ENCODE data around the gene ZG16. TPM values are rescaled to one million over a fixed set of nuclear protein-coding genes. Genes with fewer than 3 reads are reported as not detected.
"Not testable (repeated sequence)": the region's sequence is repeated elsewhere in the genome, so short reads cannot be mapped to it uniquely, and the experiment has no call there.

Gene ZG16, protein sequence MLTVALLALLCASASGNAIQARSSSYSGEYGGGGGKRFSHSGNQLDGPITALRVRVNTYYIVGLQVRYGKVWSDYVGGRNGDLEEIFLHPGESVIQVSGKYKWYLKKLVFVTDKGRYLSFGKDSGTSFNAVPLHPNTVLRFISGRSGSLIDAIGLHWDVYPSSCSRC
- total RNA-seq (ENCODE audit: unreplicated experiment) = not detected
- long read RNA-seq = 0 reads

DNA sequence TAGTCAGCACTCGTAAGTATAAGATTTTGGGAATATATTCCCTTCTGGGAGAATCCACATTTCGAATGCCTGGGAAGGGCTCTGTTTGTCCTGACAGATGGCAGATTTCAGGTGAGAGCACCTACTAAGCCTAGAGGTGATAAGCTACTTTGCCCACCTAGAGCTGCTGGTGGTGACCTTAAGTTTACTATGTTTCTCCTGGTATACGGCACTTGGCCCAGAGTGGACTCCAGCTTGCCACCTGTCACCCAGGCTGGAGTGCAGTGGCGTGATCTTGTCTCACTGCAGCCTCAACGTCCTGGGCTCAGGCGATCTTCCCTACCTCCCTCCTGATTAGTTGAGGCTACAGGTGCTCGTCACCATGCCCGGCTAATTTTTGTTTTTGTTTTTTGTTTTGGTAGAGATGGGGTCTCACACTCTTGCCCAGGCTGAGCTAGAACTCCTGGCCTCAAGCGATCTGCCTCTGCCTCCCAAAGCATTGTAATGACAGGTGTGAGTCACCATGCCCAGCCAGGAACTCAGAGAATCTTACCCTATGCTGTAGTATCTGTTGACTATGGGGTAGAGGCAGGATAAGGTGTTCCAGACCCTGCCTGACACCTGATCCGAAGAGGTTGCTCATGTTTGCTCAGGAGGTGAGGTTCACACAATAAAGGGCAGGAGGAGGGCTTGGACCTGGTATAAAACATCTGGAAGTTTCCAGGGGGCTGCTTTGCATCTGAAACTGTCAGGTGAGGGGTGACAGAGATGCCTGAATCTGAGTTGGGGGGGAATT lies at the start of gene ZG16:
Gene ZG16, plus strand, starts transcription at position 681 of the 775 bp plus-strand sequence. CDS start 1,011 bp downstream, outside the sequence.
- Mint-ChIP-seq H3K27me3 (ENCODE audit: unreplicated experiment) (no peaks in the 10 kb centered on the region), H3K4me1 (ENCODE audit: unreplicated experiment) (no peaks in the 10 kb centered on the region), H3K9me3 (ENCODE audit: unreplicated experiment) (no peaks in the 10 kb centered on the region), H3K27ac (ENCODE audit: unreplicated experiment) (no peak within 1 kb of the TSS), H3K36me3 (ENCODE audit: low read depth, unreplicated experiment) (no peaks in the 10 kb centered on the region), H3K4me3 (ENCODE audit: unreplicated experiment) (no peak within 1 kb of the TSS)
- TF ChIP-seq, protein P1, sequence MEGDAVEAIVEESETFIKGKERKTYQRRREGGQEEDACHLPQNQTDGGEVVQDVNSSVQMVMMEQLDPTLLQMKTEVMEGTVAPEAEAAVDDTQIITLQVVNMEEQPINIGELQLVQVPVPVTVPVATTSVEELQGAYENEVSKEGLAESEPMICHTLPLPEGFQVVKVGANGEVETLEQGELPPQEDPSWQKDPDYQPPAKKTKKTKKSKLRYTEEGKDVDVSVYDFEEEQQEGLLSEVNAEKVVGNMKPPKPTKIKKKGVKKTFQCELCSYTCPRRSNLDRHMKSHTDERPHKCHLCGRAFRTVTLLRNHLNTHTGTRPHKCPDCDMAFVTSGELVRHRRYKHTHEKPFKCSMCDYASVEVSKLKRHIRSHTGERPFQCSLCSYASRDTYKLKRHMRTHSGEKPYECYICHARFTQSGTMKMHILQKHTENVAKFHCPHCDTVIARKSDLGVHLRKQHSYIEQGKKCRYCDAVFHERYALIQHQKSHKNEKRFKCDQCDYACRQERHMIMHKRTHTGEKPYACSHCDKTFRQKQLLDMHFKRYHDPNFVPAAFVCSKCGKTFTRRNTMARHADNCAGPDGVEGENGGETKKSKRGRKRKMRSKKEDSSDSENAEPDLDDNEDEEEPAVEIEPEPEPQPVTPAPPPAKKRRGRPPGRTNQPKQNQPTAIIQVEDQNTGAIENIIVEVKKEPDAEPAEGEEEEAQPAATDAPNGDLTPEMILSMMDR (IDR thresholded peaks at IDR 0.05; ENCODE audit: unreplicated experiment) = no peak
- DNase-seq (ENCODE audit: low spot score) = no peak

DNA sequence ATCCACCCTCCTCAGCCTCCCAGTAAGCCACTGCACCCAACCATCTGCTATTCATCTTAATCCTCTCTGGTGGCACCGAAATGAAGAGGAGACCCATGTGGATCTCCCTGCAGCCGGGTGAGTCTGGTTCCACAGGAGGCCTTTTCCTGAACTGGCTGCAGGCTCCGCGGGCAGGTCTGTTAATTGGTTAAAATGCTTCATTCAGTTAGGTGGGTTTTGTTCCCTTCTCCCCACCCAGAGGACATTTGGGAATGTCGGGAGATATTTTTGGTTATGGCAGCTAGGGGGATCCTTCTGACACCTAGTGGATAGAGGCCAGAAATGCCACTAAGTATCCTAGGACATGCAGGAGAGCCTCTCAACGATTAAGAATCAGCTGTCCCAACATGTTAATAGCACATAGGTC lies 48.9 kb upstream of the ZG16 start:
- Mint-ChIP-seq H3K4me3 (ENCODE audit: unreplicated experiment) (no peak overlapping the region), H3K27ac (ENCODE audit: unreplicated experiment) (no peak overlapping the region), H3K9me3 (ENCODE audit: unreplicated experiment) (no peaks in the 10 kb centered on the region), H3K27me3 (ENCODE audit: unreplicated experiment) (peaks cover 2% of the 10 kb centered on the region), H3K4me1 (ENCODE audit: unreplicated experiment) (no peaks in the 10 kb centered on the region), H3K36me3 (ENCODE audit: low read depth, unreplicated experiment) (peaks cover 8% of the 10 kb centered on the region)
- TF ChIP-seq, protein P1 (IDR thresholded peaks at IDR 0.05; ENCODE audit: unreplicated experiment) = peak; percentile 59
- peak; percentile 17 for DNase-seq (ENCODE audit: low spot score)

DNA sequence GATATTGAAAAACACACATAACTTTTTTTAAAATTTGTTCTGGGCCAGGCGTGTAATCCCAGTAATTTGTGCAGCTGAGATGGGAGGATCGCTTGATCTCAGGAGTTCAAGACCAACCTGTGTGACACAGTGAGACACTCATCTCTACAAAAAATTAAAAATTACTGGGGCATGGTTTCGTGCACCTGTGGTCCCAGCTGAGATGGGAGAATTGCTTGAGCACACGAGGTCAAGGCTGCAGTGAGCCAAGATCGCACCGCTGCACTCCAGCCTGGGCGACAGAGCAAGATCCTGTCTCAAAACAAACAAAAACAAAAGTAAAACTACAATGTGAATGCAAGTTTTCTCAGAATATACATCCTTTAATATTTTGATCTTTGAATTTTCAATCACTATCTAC lies 47.4 kb upstream of the ZG16 start:
- H3K4me1 Mint-ChIP-seq (ENCODE audit: unreplicated experiment) = no peaks in the 10 kb centered on the region
- DNase-seq (ENCODE audit: low spot score) = no peak
- no peak overlapping the region for H3K4me3 Mint-ChIP-seq (ENCODE audit: unreplicated experiment)
- TF ChIP-seq, protein P1 (IDR thresholded peaks at IDR 0.05; ENCODE audit: unreplicated experiment) = no peak
- H3K9me3 Mint-ChIP-seq (ENCODE audit: unreplicated experiment) = no peaks in the 10 kb centered on the region
- peaks cover 9% of the 10 kb centered on the region for H3K36me3 Mint-ChIP-seq (ENCODE audit: low read depth, unreplicated experiment)
- no peak overlapping the region for H3K27ac Mint-ChIP-seq (ENCODE audit: unreplicated experiment)
- peaks cover 2% of the 10 kb centered on the region for H3K27me3 Mint-ChIP-seq (ENCODE audit: unreplicated experiment)

DNA sequence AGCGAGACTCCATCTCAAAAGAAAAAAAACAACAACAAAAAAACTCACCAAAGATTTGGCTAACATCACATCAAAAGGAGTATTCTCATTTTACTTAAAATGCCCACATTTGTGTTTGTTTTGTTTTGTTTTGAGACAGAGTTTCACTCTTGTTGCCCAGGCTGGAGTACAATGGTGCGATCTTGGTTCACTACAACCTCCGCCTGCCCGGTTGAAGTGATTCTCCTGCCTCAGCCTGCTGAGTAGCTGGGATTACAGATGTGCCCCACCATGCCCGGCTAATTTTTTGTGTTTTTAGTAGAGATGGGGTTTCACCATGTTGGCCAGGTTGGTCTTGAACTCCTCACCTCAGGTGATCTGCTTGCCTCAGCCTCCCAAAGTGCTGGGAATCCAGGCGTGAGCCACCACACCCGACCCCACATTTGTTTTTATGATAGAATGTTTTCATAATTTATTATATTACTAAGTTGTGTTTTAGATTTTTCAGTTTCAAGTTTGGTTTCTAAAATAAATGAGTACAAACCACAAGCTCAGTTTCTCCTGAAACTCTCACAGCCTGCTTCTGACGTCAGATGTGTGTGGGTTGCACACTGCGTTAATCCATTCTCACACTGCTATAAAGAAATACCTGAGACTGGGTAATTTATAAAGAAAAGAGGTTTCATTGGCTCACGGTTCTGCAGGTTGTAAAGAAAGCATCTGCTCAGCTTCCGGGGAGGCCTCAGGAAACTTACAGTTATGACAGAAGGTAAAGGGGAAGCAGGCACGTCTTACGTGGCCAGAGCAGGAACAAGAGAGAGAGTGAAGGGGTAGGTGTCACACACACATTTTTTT lies 46.1 kb upstream of the ZG16 start:
- peaks cover 12% of the 10 kb centered on the region for H3K36me3 Mint-ChIP-seq (ENCODE audit: low read depth, unreplicated experiment)
- DNase-seq (ENCODE audit: low spot score); H3K4me3 Mint-ChIP-seq (ENCODE audit: unreplicated experiment); H3K27me3 Mint-ChIP-seq (ENCODE audit: unreplicated experiment); H3K27ac Mint-ChIP-seq (ENCODE audit: unreplicated experiment); H3K4me1 Mint-ChIP-seq (ENCODE audit: unreplicated experiment); H3K9me3 Mint-ChIP-seq (ENCODE audit: unreplicated experiment): not testable (repeated sequence)

DNA sequence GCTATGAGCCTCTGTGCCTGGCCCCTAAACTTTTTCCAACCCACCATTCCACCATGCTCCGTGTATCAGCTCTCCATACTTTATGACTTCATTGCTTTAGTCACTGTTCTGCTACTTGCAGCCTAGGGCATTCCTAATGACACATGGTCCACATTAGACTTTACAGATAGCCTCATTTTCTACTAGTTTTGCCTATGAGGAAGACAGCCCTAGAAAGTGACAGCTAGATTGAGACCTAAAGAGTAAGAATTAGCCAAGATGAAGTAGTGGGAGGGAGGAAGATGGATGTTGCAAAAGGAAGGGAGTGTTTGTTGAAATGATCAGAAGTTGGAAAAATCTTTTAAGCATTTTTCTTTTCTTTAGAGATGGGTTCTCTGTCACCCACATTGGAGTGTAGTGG lies 43.3 kb upstream of the ZG16 start:
- TF ChIP-seq, protein P1 (IDR thresholded peaks at IDR 0.05; ENCODE audit: unreplicated experiment) = no peak
- DNase-seq (ENCODE audit: low spot score) = no peak
- Mint-ChIP-seq H3K9me3 (ENCODE audit: unreplicated experiment) (no peaks in the 10 kb centered on the region), H3K36me3 (ENCODE audit: low read depth, unreplicated experiment) (peaks cover 8% of the 10 kb centered on the region), H3K4me1 (ENCODE audit: unreplicated experiment) (no peaks in the 10 kb centered on the region), H3K27ac (ENCODE audit: unreplicated experiment) (no peak overlapping the region), H3K4me3 (ENCODE audit: unreplicated experiment) (no peak overlapping the region), H3K27me3 (ENCODE audit: unreplicated experiment) (no peaks in the 10 kb centered on the region)

All from endothelial cell (in vitro differentiated cells).